GM23248 (cell line): ENCODE data around the gene LIME1.

Source experiments
- EZH2 ChIP-seq: fragments of 200-600 bp; sonication (generic); IDR thresholded peaks from 2 replicates; pipeline ENCODE4 v1.6.1; 2018; ENCODE audit warnings: antibody characterized with exemption, mild to moderate bottlenecking; ENCODE audit not compliant: insufficient read depth, poor library complexity, severe bottlenecking
- EZH2phosphoT487 ChIP-seq: fragments of 200-600 bp; sonication (generic); IDR thresholded peaks from 2 replicates; pipeline ENCODE4 v1.6.1; 2018; ENCODE audit warnings: antibody characterized with exemption, moderate library complexity, mild to moderate bottlenecking, low read depth; ENCODE audit not compliant: insufficient read depth

DNA sequence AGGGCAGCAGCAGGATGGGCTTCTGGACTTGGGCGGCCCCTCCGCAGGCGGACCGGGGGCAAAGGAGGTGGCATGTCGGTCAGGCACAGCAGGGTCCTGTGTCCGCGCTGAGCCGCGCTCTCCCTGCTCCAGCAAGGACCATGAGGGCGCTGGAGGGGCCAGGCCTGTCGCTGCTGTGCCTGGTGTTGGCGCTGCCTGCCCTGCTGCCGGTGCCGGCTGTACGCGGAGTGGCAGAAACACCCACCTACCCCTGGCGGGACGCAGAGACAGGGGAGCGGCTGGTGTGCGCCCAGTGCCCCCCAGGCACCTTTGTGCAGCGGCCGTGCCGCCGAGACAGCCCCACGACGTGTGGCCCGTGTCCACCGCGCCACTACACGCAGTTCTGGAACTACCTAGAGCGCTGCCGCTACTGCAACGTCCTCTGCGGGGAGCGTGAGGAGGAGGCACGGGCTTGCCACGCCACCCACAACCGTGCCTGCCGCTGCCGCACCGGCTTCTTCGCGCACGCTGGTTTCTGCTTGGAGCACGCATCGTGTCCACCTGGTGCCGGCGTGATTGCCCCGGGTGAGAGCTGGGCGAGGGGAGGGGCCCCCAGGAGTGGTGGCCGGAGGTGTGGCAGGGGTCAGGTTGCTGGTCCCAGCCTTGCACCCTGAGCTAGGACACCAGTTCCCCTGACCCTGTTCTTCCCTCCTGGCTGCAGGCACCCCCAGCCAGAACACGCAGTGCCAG is 39.7 kb upstream of the LIME1 start, which contains the start of gene TNFRSF6B:
- TF ChIP-seq EZH2 = no peak
- TF ChIP-seq EZH2phosphoT487 = no peak
